AG04449 (cell line): ENCODE results near the gene FAH.
"Not testable (repeated sequence)": the region's sequence is repeated elsewhere in the genome, so short reads cannot be mapped to it uniquely, and the experiment has no call there.

ENCODE experiments used
- CTCF ChIA-PET: fragments of 350-600 bp; formaldehyde crosslinking; extraction: SDS; loops from one replicate; lab custom pipeline; 2021; ENCODE audit warnings: antibody characterized with exemption; lab: Yijun Ruan, JAX
- POLR2A ChIA-PET: fragments of 400-600, 350-600 bp; formaldehyde crosslinking; extraction: SDS; loops from one replicate; lab custom pipeline; 2020; ENCODE audit warnings: antibody characterized with exemption, inconsistent platforms; lab: Yijun Ruan, JAX
- DNase-seq: peaks from one replicate; pipeline ENCODE4 v3.0.0-alpha.2; 2010; ENCODE audit warnings: low read depth, low spot score
- H3K4me3 ChIP-seq: 2 replicates; pipeline ENCODE4 v1.5.1; 2011; ENCODE audit warnings: low read depth, mild to moderate bottlenecking, control low read depth, low read length
- TF ChIP-seq, protein P1 (sequence below): IDR thresholded peaks from one replicate; pipeline ENCODE4 v1.5.1; 2011; ENCODE audit warnings: mild to moderate bottlenecking, moderate library complexity, low read length, control low read depth, inconsistent platforms; ENCODE audit not compliant: insufficient read depth; ENCODE audit errors: missing control alignments

FAH gene

DNA sequence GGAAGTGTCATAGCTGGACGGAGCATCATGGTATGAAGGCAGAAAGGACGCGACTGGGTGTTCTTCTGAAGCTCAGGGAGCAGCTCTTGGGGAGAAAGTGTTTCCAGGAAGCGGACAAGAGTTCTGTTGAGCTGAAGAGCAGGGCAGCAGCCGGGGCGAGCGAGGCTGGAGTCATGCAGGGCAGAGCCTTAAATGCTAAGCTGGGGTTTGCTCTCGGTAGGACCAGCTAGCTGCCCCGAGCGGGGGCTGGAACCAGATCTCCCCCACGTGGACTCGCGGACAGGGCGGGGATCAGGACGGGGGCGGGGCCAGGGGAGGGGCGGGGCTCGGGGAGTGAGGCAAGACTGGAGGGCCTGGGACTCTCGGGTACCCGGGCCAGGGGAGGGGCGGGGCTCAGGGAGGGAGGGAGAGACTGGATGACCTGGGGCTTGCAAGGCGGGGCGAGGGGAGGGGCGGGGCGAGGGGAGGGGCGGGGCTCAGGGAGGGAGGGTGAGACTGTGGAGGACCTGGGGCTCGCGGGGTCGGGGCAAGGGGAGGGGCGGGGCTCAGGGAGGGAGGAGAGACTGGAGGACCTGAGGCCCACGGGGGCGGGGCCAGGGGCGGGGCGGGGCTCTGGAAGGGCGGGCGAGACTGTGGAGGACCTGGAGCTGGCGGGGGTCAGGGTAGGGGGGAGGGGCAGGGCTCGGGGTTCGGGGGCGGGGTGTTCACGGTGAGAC, 461 bp upstream of the FAH start:
- peak overlapping the region; percentile 88 for H3K4me3 ChIP-seq
- CTCF ChIA-PET = interaction anchor here (0.7 to 1.4 kb wide), 3 partner anchors 8 to 36 kb away, joined by 3 to 5 read pairs (median 3); no protein-coding TSS in a partner anchor

DNA sequence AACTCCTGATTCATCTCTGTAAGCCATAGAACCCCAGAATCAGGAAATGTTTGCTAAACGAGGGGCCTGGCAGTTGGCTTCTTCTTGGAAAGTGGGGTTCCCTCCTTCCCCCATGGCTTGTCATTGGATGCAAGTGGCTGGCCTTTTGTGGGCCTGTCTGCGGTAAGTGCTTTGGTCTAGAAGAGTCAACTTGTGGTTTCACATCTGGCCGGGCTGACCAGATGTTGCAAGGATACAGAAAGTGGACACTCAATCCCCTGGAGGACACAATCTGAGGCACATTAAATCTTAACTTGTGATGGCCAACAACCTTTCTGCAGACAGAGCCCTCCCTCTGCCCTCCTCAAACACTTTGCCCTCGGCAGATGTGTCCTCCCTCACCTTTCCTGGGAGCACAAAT, 1.1 kb downstream of the FAH start:
- peak overlapping the region; percentile 88 for H3K4me3 ChIP-seq
- POLR2A ChIA-PET = no interaction called here
- TF ChIP-seq, protein P1, sequence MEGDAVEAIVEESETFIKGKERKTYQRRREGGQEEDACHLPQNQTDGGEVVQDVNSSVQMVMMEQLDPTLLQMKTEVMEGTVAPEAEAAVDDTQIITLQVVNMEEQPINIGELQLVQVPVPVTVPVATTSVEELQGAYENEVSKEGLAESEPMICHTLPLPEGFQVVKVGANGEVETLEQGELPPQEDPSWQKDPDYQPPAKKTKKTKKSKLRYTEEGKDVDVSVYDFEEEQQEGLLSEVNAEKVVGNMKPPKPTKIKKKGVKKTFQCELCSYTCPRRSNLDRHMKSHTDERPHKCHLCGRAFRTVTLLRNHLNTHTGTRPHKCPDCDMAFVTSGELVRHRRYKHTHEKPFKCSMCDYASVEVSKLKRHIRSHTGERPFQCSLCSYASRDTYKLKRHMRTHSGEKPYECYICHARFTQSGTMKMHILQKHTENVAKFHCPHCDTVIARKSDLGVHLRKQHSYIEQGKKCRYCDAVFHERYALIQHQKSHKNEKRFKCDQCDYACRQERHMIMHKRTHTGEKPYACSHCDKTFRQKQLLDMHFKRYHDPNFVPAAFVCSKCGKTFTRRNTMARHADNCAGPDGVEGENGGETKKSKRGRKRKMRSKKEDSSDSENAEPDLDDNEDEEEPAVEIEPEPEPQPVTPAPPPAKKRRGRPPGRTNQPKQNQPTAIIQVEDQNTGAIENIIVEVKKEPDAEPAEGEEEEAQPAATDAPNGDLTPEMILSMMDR = no peak
- CTCF ChIA-PET = no interaction called here
- DNase-seq = no peak

More for the DNA sequence above, 461 bp upstream of the FAH start:
- TF ChIP-seq, protein P1 = no peak
- DNase-seq = peak; percentile 72
- POLR2A ChIA-PET = interaction anchor here (0.8 kb wide), 2 partner anchors 8 to 13 kb away, joined by 3 to 4 read pairs; no protein-coding TSS in a partner anchor

DNA sequence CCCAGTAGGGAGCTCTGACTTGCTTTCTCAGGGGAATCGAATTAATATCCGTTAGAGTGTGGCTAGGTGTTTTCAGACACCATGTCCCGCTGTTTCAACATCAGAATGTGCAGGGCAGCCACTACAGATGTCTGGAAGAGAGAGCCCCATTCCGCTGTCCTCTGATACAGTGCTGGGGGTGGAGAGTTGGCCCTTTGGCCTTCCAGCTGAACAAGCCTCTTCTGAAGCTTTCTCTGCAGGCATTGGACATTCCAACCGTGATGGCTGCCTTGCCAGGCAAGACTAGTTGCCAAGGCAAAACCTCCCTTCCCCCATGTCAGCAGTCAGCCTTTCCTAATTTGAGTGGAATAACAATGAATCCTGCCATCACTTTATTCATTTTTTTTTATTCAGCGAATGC, 1.5 kb downstream of the FAH start:
- TF ChIP-seq, protein P1 = no peak
- no peak for DNase-seq
- ChIA-PET CTCF (no interaction called here), POLR2A (no interaction called here)
- no peak overlapping the region for H3K4me3 ChIP-seq

DNA sequence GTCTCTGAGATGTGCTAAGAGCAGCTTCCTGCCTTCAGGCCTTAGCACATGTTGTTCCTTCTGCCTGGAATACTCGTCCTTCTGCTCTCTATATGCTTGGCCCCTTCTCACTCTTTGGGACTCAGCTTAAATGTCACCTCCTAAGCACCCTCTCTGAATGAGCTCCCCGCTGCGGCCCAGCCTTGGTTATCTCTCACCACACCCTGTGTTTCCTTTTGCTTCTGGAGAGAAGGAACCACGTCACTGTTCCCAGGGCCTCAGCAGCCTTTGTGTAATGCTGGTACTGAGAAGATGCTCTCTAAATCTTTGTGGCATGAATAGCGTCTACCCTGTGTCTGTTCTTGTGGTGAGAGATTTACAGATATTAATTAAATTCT, 2.2 kb downstream of the FAH start:
- POLR2A ChIA-PET = no interaction called here
- CTCF ChIA-PET = no interaction called here
- TF ChIP-seq, protein P1 = no peak
- H3K4me3 ChIP-seq = no peak overlapping the region
- DNase-seq = no peak

DNA sequence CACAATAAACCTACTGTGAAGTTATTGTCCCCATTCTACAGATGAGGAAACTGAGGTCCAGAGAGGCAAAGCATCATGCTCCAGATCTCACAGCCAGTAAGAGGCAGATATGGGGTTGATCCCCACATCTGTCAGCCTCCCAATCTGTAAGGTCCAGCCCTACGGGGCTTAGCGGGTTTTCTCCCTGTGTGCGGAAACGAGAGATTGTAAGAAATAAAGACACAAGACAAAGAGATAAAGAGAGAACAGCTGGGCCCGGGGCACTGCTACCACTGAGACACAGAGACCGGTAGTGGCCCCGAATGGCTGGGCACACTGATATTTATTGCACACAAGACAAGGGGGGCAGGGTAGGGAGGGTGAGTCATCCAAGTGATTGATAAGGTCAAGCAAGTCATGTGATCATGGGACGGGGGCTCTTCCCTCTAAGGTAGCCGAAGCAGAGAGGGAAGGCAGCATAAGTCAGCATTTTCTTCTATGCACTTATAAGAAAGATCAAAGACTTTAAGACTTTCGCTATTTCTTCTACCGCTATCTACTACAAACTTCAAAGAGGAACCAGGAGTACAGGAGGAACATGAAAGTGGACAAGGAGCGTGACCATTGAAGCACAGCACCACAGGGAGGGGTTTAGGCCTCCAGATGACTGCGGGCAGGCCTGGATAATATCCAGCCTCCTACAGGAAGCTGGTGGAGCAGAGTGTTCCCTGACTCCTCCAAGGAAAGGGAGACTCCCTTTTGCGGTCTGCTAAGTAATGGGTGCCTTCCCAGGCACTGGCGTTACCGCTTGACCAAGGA, 2.8 kb downstream of the FAH start:
- DNase-seq, CTCF ChIA-PET, POLR2A ChIA-PET: not testable (repeated sequence)

DNA sequence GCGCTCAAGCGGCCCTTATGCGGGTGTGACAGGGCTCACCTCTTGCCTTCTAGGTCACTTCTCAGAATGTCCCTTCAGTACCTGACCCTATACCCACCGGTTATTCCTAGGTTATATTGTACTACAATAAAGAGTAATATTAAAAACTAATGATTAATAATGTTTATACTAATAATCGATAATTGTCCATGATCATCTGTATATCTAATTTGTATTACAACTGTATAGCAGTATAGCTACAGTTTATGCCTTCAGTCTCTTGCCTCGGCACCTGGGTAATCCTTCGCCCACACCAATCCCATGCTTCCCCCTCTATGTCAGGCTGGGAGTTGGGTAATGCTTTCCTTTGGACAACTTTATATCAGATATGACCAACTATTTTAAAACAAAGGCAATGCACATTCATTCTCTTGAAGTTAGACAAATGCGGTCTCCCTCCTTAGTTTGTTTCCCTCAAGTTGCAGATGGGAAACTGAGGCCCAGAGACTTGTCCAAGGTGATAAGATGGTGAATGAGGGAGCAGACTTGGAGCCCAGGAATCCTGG, 3.4 kb downstream of the FAH start:
- ChIA-PET CTCF (interaction anchor here (5.5 kb wide), 1 partner anchor 17 kb away, joined by 42 read pairs; no protein-coding TSS in a partner anchor), POLR2A (no interaction called here)
- H3K4me3 ChIP-seq = no peak overlapping the region
- no peak for DNase-seq
- TF ChIP-seq, protein P1 = no peak

More for the DNA sequence above, 2.8 kb downstream of the FAH start:
- H3K4me3 ChIP-seq = not testable (repeated sequence)
